ENCODE results near the gene TNNC1.

Gene TNNC1

GRCh38 chr3:52484680-52485461 is 31.0 kb upstream of the TNNC1 start:
- no peak for DNase-seq (ENCODE audit: low read depth in 2 of 2)

DNA sequence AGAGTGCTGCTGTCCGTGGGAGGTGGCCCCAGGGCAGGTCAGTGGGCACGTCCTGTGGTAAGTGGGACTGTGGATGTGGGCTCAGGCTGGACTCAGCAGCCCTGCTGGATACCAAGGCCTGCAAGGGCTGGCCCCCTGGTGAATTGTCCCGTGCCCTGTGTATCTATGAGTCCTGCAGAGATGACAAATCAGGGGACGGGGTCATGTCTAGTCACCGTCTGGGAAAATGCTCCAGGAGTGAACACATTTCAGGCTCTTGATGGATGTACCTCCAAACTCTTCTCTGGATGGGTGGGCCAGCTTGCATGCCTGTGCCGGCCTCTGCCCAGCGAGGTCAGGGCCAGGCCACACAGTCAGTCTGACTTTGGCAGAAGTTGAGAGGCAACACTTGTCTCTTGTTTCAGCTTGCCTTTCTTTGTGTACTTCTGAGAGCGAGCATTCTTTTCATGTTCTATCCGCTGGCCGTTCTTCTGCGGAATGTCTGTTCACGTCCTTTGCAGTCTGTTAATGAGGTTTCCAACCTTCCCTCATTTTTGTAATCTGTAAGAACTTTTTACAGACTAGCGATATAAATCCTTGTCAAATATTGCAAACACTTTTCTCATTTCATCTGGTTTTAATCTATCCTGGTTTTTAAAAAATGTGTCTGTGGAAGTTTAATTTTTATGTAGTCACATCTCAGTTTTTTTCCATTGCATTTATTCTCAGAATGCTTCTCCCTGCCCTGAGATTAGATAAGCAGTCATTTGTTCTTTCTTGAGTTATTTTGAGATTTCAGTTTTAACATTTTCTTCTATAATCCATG is 29.9 kb upstream of the TNNC1 start:
- peak; percentile 80 to 81 for DNase-seq (ENCODE audit: low read depth in 2 of 2)

GRCh38 chr3:52483081-52483480 is 29.2 kb upstream of the TNNC1 start:
- no peak for DNase-seq (ENCODE audit: low read depth in 2 of 2)

- no peak for DNase-seq (ENCODE audit: low read depth in 2 of 2)
Measured at GRCh38 chr3:52481819-52482521, 28.1 kb upstream of the TNNC1 start.

DNA sequence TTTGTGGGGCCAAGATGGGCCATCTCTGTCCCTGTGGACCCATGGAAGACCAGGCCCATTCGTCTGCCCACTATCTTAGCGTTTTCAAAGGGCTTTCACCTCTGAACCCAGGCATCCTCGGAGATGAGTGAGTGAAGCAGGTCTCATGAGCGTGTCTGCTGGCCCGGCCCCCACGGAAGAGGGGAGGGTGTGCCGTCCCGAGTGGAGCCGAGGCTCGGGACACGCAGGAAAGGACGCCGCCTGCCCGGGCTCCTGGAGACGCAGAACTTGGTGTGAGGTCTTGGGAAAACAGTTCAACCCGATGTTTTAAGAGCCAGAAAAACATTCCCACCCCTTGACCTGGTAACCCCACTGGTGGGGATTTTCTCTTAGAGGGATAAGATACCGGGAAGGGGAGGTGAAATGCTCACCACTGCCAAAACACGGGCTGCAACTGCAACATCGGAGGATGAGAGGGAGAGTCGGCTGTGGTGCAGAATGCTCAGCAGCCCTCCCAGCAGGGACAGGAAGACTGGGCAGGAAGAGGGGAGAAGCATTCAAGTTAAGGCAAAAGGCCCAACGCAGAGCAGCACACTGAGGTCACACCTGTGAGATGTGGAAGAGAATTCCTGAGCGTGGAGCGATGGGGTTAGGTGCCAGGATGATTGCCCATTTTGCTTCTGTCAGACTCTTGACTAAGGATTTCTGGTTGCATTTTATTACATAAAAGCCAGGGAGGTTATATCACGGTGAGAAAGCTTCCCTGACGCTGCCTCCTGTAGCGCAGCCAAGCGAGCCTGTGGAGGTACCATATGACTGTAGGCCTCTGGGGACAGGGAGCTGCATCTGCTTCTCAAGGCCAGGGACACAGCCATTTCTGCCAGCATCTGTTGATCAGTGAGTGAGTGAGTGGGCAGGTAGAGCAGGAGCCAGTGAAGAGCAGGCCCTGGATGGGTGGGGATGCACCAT is 27.2 kb upstream of the TNNC1 start:
- no peak for DNase-seq (ENCODE audit: low read depth in 2 of 2)

DNA sequence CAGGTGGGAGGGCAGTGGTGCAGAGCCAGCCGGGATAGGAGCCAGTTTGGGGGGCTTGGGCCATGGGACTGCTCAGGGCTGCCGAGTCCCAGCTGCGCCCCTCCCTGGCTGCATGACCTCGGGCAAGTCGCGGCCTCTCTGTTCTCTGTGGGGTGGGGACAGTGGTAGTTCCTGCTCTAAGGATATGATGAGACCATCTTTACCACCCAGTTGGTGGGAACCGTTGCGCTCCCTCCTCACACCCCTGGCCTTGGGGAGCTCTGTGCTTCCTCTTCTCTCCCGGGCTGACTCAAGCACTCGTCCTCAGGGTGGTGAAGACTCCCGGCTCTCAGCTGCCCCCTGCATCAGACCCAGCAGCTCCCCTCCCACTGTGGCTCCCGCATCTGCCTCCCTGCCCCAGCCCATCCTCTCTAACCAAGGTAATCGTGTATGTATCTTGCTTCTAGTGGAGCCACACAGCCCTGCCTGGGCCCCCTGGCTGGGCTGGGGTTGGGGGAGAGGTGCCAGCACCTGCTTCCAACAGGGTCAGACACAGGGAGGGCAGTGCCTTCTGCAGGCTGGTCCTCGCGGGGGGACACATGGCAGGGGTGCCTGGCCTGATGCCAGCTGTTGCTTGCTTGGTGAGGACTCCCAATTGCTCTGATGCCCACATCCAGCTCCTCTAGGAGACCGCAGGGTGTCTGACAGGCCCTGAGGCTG is 26.2 kb upstream of the TNNC1 start:
- no peak for DNase-seq (ENCODE audit: low read depth in 2 of 2)

- DNase-seq (ENCODE audit: low read depth in 2 of 2): no peak
Measured at GRCh38 chr3:52479037-52479876, 25.4 kb upstream of the TNNC1 start.

DNA sequence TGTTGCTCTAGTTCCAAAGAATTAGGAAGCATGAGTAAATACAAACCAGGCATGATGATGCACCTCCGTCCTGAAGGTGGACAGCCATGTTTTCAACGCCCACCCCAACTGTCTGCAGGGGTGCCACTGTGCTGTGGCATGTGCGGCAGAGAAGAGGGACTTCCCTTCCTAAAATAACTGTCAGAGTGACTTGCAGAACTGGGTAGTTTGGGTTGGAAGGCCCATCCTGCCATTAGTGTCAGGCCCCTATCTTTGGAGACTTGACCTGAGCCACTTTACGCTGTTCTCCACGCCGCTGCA is 23.9 kb upstream of the TNNC1 start:
- DNase-seq (ENCODE audit: low read depth in 2 of 2): no peak

- no peak for DNase-seq (ENCODE audit: low read depth in 2 of 2)
Measured at GRCh38 chr3:52477076-52477795, 23.4 kb upstream of the TNNC1 start.

GRCh38 chr3:52473026-52473425 is 19.2 kb upstream of the TNNC1 start:
- DNase-seq (ENCODE audit: low read depth in 2 of 2): no peak

DNA sequence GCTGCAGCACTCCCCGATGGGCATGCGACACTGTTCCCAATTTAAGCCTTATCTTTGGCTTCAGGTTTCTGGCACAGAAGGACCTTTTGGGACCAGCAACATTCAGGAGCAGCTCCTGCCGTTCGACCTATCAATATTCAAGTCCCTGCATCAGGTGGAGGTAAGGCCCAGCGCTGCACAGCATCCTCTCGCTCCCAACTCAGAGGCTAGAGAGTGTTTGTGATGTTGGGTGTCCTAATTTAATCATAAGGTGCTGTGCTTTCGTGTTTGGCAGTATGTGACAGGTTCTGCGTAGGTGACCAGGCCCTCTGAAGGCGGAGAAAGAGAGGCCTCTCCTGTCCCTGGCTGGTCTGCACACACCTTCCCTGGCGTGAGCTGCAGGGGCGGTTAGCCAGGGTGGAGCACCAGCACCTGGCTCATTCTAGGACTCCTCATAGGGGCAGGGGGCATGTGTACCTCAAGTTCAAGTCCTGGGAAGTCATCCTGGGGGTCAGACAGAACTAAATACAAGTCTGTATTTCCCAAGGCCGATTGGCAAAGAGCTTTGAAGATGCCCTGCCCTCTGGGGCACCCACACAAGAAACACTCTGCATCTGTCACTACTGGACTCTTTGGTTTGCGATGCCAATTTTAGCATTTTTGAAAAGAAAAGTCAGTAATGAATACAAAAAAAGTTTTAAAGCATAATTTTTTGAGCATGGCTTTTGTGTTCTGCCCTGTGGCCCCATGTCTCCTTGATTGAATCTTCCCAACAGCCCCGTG is 18.6 kb upstream of the TNNC1 start:
- DNase-seq (ENCODE audit: low read depth in 2 of 2): no peak

DNA sequence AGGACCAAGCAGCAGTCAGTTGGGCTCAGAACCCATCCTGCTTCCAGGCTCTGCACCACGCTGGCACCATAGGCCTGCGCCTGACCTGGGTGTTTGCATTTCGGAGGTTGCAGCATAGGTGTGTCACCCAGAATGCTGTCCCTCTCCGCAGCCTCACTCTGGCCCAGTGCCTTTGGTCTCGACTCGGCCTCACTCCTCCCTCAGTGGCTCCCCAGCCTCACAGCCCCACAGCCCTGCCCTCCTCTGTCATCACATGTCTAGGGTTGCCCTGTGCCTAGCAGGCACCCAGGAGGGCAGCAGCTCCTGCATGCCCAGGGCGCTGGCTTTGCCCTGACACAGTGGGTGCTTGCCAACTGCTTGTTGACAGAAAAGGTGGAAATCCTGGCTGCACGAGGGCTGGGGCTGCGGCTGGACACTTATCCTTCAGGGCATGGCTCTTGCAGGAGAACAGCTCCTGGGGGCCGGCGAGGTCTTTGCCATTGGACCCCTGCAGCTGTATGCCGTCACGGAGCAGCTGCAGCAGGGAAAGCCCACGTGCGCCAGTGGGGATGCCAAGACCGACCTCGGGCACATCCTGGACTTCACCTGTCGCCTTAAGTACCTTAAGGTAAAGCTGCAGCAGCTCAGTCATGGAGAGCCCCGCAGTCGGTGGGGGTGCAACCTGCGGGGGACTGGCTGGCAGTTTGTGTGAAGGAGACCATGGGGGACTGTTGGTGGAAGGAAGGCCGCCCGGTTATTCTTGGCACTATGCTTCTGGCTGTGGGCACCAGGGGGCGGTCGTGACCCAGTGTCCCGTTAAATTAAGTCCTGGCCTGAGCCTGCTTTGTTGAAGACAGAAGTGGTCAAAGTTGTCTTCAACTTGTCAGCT is 17.8 kb upstream of the TNNC1 start:
- DNase-seq (ENCODE audit: low read depth in 2 of 2): no peak

DNA sequence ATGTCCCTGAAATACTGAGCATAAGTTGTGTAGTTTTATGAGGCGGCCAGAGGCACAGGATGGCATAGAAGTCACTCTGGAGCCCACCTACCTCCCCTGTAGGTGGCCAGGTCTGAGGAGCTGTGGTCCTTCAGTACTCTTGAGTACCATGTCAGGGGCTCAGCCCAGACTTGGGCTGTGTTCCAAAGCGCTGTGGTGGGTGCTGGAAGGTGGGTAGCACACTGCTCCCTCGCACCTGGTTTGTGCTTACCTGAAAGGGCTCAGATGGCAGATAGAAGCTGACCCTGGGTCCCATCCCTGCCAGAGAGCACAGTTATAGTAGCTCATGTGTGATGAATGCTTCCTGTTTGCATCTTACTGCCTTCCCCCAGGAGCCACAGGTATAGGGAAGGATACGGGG is 17.1 kb upstream of the TNNC1 start:
- DNase-seq (ENCODE audit: low read depth in 2 of 2): no peak

GRCh38 chr3:52469001-52469400 is 15.2 kb upstream of the TNNC1 start:
- no peak for DNase-seq (ENCODE audit: low read depth in 2 of 2)

DNA sequence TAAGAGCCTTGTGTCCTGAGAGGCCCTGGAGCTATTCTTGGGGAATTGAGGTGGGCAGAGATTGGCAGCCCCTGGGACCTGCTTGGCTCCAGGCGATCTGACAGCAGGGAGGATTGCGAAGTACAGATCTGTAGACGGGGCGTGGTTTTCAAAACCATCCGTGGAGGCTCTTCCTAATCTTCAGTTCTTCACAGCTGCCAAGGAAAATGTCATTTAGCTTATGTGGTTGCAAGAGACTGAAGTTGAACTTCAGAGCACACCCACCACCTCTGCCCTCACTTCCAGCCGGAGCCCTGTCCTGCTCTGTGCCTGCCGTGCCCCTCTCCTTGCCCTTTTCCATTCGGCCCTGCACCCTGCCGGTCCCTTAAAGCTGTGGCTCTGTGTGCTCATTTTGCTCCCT is 14.5 kb upstream of the TNNC1 start:
- DNase-seq (ENCODE audit: low read depth in 2 of 2): no peak

DNA sequence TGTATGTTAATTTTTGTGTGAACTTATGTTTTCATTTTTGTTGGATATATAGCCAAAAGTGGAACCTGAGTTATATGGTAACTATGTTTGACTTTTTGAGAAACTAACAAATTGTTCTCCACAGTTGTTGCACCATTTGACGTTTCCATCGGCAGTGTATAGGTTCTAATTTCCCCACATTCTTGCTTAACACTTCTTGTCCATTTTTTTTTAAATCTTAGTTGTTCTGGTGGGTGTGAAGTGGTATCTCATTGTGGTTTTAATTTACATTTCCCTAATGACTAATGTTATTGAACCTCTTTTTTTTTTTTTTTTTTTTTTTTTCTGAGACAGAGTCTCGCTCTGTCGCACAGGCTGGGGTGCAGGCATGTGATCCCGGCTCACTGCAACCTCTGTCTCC is 9.6 kb upstream of the TNNC1 start:
- no peak for DNase-seq (ENCODE audit: low read depth in 2 of 2)

GRCh38 chr3:52461874-52462273 is 8.0 kb upstream of the TNNC1 start:
- no peak for DNase-seq (ENCODE audit: low read depth in 2 of 2)

Measured in fibroblast of skin of left quadriceps (primary cell).